HEK293 (cell line): ENCODE measurements around the gene HOXD9.
A peak's percentile ranks its signal among the peaks of the same experiment; 100 is the strongest.

Experiments
- CTCF ChIA-PET: fragments of 350-600 bp; formaldehyde crosslinking; extraction: SDS; loops from one replicate; lab custom pipeline; 2021; ENCODE audit warnings: antibody characterized with exemption; lab: Yijun Ruan, JAX
- POLR2A ChIA-PET: fragments of 300-600 bp; formaldehyde crosslinking; extraction: SDS; loops from one replicate; lab custom pipeline; 2020; ENCODE audit warnings: antibody characterized with exemption, inconsistent platforms; lab: Yijun Ruan, JAX
- H3K27ac ChIP-seq: fragments of 200-500 bp; sonication (Bioruptor generic); 2 replicates; pipeline ENCODE4 v1.5.1; 2014; ENCODE audit warnings: low read depth, low read length, control low read depth, inconsistent platforms; ENCODE audit errors: extremely low read depth
- H3K36me3 ChIP-seq, 2 experiments: fragments of 200-500 bp in 1 of 2; sonication (Bioruptor generic) in 1 of 2; 1 replicate in 1 of 2; 2 replicates in 1 of 2; pipeline ENCODE4 v1.5.1; 2014 to 2017; ENCODE audit warnings: inconsistent platforms in 2 of 2, low read length in 2 of 2; ENCODE audit not compliant: control insufficient read depth in 2 of 2, insufficient read depth in 1 of 2
- H3K4me1 ChIP-seq: fragments of 200-500 bp; sonication (Bioruptor generic); 2 replicates; pipeline ENCODE4 v1.5.1; 2014; ENCODE audit warnings: mild to moderate bottlenecking, low read length, inconsistent platforms; ENCODE audit not compliant: control insufficient read depth, insufficient read depth
- H3K4me3 ChIP-seq: 2 replicates; pipeline ENCODE4 v1.5.1; 2011; ENCODE audit warnings: low read depth, mild to moderate bottlenecking, control low read depth, low read length, moderate library complexity
- H3K9me3 ChIP-seq: fragments of 200-500 bp; sonication (Bioruptor generic); 2 replicates; pipeline ENCODE4 v1.5.1; 2014; ENCODE audit warnings: low read depth, low read length, inconsistent platforms; ENCODE audit not compliant: control insufficient read depth, insufficient read depth
- BCL6B ChIP-seq: fragments of 450-650 bp; formaldehyde crosslinking; IDR thresholded peaks from 2 replicates; pipeline ENCODE4 v1.5.1; 2017; ENCODE audit warnings: missing biosample characterization, missing genetic modification characterization
- KLF10 ChIP-seq: fragments of 450-650 bp; IDR thresholded peaks from 2 replicates; pipeline ENCODE4 v1.5.1; 2018; ENCODE audit warnings: missing biosample characterization, mild to moderate bottlenecking, missing genetic modification characterization
- KLF7 ChIP-seq: fragments of 450-650 bp; formaldehyde crosslinking; IDR thresholded peaks from 2 replicates; pipeline ENCODE4 v1.5.1; 2016; ENCODE audit warnings: missing biosample characterization, missing genetic modification characterization, borderline replicate concordance
- KLF9 ChIP-seq: fragments of 450-650 bp; formaldehyde crosslinking; IDR thresholded peaks from 2 replicates; pipeline ENCODE4 v1.5.1; 2016; ENCODE audit warnings: missing biosample characterization, missing genetic modification characterization, low read depth
- PBX3 ChIP-seq: sonication (generic); formaldehyde crosslinking; IDR thresholded peaks from 2 replicates; pipeline ENCODE4 v1.8.1; 2022; ENCODE audit warnings: mild to moderate bottlenecking, moderate library complexity, missing genetic modification reagents
- PRDM6 ChIP-seq: fragments of 450-650 bp; formaldehyde crosslinking; IDR thresholded peaks from 2 replicates; pipeline ENCODE4 v1.5.1; 2017; ENCODE audit warnings: missing biosample characterization, missing genetic modification characterization
- TCF7L2 ChIP-seq: IDR thresholded peaks from 2 replicates; pipeline ENCODE4 v1.6.1; 2011; ENCODE audit warnings: low read depth, mild to moderate bottlenecking, inconsistent platforms, low read length, moderate library complexity, borderline replicate concordance
- ZBTB10 ChIP-seq: fragments of 450-650 bp; formaldehyde crosslinking; IDR thresholded peaks from 2 replicates; pipeline ENCODE4 v1.5.1; 2016; ENCODE audit warnings: missing biosample characterization, missing genetic modification characterization
- ZFP41 ChIP-seq: fragments of 450-650 bp; formaldehyde crosslinking; IDR thresholded peaks from 2 replicates; pipeline ENCODE4 v1.5.1; 2016; ENCODE audit warnings: missing biosample characterization, missing genetic modification characterization, borderline replicate concordance
- ZNF121 ChIP-seq: fragments of 450-650 bp; formaldehyde crosslinking; IDR thresholded peaks from 2 replicates; pipeline ENCODE4 v1.5.1; 2016; ENCODE audit warnings: missing biosample characterization, missing genetic modification characterization
- ZNF16 ChIP-seq: fragments of 450-650 bp; formaldehyde crosslinking; IDR thresholded peaks from 2 replicates; pipeline ENCODE4 v1.5.1; 2016; ENCODE audit warnings: low read depth, missing biosample characterization, missing genetic modification characterization
- ZNF174 ChIP-seq: fragments of 450-650 bp; formaldehyde crosslinking; IDR thresholded peaks from 2 replicates; pipeline ENCODE4 v1.5.0; 2017; ENCODE audit warnings: missing biosample characterization, mild to moderate bottlenecking, missing genetic modification characterization
- ZNF2 ChIP-seq: fragments of 450-650 bp; formaldehyde crosslinking; IDR thresholded peaks from 2 replicates; pipeline ENCODE4 v1.5.1; 2016; ENCODE audit warnings: missing biosample characterization, missing genetic modification characterization
- ZNF239 ChIP-seq: fragments of 450-650 bp; formaldehyde crosslinking; IDR thresholded peaks from 2 replicates; pipeline ENCODE4 v1.5.1; 2016; ENCODE audit warnings: missing biosample characterization, missing genetic modification characterization
- ZNF449 ChIP-seq: fragments of 450-650 bp; formaldehyde crosslinking; IDR thresholded peaks from 2 replicates; pipeline ENCODE4 v1.5.1; 2017; ENCODE audit warnings: missing biosample characterization, mild to moderate bottlenecking, missing genetic modification characterization, moderate library complexity
- ZNF664 ChIP-seq: fragments of 450-650 bp; formaldehyde crosslinking; IDR thresholded peaks from 2 replicates; pipeline ENCODE4 v1.5.1; 2016; ENCODE audit warnings: missing biosample characterization, missing genetic modification characterization
- ZSCAN16 ChIP-seq: fragments of 450-650 bp; formaldehyde crosslinking; IDR thresholded peaks from 2 replicates; pipeline ENCODE4 v1.5.1; 2016; ENCODE audit warnings: missing biosample characterization, missing genetic modification characterization
- TF ChIP-seq, protein P1 (sequence below): fragments of 450-650 bp; formaldehyde crosslinking; IDR thresholded peaks from 2 replicates; pipeline ENCODE4 v1.5.1; 2016; ENCODE audit warnings: missing biosample characterization, missing genetic modification characterization
- TF ChIP-seq, protein P2 (sequence below): fragments of 450-650 bp; formaldehyde crosslinking; conservative IDR thresholded peaks from 2 replicates; pipeline ENCODE4 v1.5.1; 2016; ENCODE audit warnings: low read depth, missing biosample characterization, missing genetic modification characterization

Gene HOXD9

DNA sequence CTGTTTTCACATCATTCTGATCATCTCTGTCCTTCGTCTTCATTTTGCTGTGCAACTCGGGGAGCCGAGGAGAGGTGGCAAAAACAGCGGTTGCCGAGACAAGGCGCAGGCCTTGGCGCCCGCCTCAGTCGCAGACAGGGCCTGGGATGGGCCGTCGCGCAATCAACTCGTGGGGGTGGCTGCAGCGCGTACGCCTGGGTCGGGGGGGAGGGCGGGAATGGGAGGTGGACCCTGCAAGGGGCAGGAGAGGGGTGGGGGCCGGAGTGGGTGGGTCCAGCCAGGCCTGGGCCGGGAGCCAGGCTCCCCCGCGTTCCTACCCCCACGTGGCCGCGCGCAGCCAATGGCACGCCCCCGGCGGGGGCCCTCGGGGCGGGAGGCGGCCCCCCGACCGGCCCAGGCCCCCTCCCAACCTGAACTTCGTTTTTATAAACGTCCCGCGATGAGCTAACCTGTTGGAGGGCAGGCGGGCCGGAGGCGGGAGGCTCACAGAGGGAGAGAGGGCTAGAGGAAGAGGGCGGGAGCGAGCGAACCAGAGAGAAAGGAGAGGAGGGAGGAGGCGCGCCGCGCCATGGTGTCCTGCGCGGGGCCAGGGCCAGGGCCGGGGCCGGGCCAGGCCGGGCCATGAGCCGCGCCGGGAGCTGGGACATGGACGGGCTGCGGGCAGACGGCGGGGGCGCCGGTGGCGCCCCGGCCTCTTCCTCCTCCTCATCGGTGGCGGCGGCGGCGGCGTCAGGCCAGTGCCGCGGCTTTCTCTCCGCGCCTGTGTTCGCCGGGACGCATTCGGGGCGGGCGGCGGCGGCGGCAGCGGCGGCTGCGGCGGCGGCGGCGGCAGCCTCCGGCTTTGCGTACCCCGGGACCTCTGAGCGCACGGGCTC lies 30.0 kb upstream of the HOXD9 start, which contains the start of gene HOXD13 (continued):
- TF ChIP-seq PBX3 (no peak), ZNF239 (tag by site-specific recombination) (no peak), PRDM6 (peak; percentile 37; the same call in 1 of the 2 replicates), BCL6B (no peak), ZNF16 (tag by site-specific recombination) (no peak), ZFP41 (tag by site-specific recombination) (no peak), KLF10 (peak; percentile 85), KLF7 (tag by site-specific recombination) (no peak), TCF7L2 (no peak), ZNF174 (tag by site-specific recombination) (no peak), ZSCAN16 (tag by site-specific recombination) (no peak), ZNF121 (no peak)
- TF ChIP-seq, protein P1, sequence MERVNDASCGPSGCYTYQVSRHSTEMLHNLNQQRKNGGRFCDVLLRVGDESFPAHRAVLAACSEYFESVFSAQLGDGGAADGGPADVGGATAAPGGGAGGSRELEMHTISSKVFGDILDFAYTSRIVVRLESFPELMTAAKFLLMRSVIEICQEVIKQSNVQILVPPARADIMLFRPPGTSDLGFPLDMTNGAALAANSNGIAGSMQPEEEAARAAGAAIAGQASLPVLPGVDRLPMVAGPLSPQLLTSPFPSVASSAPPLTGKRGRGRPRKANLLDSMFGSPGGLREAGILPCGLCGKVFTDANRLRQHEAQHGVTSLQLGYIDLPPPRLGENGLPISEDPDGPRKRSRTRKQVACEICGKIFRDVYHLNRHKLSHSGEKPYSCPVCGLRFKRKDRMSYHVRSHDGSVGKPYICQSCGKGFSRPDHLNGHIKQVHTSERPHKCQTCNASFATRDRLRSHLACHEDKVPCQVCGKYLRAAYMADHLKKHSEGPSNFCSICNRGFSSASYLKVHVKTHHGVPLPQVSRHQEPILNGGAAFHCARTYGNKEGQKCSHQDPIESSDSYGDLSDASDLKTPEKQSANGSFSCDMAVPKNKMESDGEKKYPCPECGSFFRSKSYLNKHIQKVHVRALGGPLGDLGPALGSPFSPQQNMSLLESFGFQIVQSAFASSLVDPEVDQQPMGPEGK (tag by site-specific recombination): peak; percentile 43
- TF ChIP-seq, protein P2, sequence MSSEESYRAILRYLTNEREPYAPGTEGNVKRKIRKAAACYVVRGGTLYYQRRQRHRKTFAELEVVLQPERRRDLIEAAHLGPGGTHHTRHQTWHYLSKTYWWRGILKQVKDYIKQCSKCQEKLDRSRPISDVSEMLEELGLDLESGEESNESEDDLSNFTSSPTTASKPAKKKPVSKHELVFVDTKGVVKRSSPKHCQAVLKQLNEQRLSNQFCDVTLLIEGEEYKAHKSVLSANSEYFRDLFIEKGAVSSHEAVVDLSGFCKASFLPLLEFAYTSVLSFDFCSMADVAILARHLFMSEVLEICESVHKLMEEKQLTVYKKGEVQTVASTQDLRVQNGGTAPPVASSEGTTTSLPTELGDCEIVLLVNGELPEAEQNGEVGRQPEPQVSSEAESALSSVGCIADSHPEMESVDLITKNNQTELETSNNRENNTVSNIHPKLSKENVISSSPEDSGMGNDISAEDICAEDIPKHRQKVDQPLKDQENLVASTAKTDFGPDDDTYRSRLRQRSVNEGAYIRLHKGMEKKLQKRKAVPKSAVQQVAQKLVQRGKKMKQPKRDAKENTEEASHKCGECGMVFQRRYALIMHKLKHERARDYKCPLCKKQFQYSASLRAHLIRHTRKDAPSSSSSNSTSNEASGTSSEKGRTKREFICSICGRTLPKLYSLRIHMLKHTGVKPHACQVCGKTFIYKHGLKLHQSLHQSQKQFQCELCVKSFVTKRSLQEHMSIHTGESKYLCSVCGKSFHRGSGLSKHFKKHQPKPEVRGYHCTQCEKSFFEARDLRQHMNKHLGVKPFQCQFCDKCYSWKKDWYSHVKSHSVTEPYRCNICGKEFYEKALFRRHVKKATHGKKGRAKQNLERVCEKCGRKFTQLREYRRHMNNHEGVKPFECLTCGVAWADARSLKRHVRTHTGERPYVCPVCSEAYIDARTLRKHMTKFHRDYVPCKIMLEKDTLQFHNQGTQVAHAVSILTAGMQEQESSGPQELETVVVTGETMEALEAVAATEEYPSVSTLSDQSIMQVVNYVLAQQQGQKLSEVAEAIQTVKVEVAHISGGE: no peak
- TF ChIP-seq, all 188 proteins: peak for 22

DNA sequence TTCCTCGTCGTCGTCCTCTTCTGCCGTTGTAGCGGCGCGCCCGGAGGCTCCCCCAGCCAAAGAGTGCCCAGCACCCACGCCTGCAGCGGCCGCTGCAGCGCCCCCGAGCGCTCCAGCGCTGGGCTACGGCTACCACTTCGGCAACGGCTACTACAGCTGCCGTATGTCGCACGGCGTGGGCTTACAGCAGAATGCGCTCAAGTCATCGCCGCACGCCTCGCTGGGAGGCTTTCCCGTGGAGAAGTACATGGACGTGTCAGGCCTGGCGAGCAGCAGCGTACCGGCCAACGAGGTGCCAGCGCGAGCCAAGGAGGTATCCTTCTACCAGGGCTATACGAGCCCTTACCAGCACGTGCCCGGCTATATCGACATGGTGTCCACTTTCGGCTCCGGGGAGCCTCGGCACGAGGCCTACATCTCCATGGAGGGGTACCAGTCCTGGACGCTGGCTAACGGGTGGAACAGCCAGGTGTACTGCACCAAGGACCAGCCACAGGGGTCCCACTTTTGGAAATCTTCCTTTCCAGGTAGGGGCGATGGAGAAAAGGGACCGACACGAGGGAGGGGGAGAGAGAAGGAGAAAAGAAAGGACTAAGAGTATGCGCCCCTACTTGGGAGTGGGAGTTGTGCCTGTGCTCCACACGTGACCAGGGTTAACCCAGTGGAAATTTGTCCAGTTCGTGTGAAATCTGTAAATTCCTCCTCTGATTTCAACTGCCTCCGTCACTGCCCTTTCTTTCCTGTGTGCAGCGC lies 29.2 kb upstream of the HOXD9 start:
- CTCF ChIA-PET: interaction anchor here (0.7 to 1.9 kb wide), 3 partner anchors 13 to 86 kb away, joined by 3 to 9 read pairs (median 4); no protein-coding TSS in a partner anchor
- no peaks in the 10 kb centered on the region for H3K9me3 ChIP-seq
- H3K36me3 ChIP-seq: peaks cover 0 to 16% of the 10 kb centered on the region in 2 experiments; a peak in 1 of 3 replicates
- peak overlapping the region; percentile 84; the same call in 1 of the 2 replicates for H3K27ac ChIP-seq
- POLR2A ChIA-PET: interaction anchor here (0.5 to 6.7 kb wide), 3 partner anchors 12 to 926 kb away, joined by 3 to 75 read pairs (median 3); partner anchors contain the start of gene HOXD11
- peak overlapping the region; percentile 55 for H3K4me3 ChIP-seq
- peaks cover 6% of the 10 kb centered on the region for H3K4me1 ChIP-seq
- TF ChIP-seq ZNF174 (tag by site-specific recombination) (no peak), ZBTB10 (tag by site-specific recombination) (no peak), ZNF2 (tag by site-specific recombination) (peak; percentile 63), ZNF664 (tag by site-specific recombination) (no peak), KLF9 (no peak), ZNF449 (tag by site-specific recombination) (no peak)
